Measurements from ENCODE around the gene KDM6A.
"Not testable (repeated sequence)": the region's sequence is repeated elsewhere in the genome, so short reads cannot be mapped to it uniquely, and the experiment has no call there.

The KDM6A gene

DNA sequence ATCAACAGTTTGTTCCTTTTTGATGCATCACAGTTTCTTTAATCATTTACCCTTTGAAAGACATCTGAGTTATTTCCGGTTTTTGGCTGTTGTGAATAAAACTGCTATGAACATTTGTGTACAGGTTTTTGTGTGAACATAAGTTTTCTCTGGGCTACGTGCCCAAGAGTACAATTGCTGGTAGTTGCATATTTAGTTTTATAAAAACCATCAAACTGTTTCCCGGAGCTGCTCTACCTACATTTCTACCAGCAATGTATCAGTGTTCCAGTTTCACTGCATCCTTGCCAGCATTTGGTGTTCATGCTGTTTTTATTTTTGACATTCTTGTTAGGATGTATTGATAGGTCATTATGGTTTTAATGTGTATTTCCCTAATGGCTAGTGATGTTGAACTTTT, 17.3 kb downstream of the KDM6A start:
- no peak for DNase-seq (ENCODE audit: low read depth)

DNA sequence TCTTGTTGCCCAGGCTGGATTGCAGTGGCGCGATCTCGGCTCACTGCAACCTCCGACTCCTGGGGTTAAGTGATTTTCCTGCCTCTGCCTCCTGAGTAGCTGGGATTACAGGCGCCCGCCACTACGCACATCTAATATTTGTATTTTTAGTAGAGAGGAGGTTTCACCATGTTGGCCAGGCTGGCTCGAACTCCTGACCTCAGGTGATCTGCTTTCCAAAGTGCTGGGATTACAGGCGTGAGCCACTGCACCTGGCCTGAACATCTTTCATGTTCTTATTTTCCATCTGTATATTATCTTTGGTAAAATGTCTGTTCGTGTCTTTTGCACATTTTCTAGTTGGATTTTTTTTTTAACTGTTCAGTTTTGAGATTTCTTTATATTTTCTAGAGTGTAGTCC, 17.7 kb downstream of the KDM6A start:
- DNase-seq (ENCODE audit: low read depth), result not testable (repeated sequence)

DNA sequence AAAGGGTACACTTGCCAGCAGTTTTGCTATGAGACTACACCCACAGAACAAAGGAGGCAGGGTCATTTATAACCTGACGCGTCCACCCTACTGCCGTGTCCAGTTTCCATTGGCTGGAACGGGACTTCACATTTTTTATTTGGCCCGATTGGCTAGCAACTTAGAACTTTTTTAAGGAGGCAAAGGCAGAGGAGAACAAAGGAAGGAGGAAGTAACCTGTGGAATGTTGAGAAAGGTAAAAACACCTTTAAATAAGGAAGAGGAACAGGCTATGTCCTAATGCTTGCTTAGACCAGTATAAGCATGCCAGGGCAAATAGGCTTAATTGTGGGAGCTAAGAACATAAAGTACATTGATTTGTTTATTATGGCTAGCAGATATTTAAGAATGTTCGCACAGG, 18.7 kb downstream of the KDM6A start:
- DNase-seq (ENCODE audit: low read depth), result no peak

DNA sequence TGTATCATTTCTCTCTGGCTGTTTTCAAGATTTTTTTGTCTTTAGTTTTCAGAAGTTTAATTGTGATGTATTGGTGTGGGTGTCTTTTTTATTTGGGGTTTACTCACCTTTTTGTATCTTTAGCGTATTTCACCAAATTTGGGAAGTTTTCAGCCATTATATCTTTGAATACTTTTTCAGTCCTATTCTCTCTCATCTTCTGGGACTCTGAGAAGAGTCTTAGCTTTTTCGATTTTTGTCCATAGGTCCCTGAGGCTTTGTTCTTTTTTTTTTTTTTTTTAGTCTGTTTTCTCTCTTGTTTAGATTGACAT, 23.8 kb downstream of the KDM6A start:
- no peak for DNase-seq (ENCODE audit: low read depth)

DNA sequence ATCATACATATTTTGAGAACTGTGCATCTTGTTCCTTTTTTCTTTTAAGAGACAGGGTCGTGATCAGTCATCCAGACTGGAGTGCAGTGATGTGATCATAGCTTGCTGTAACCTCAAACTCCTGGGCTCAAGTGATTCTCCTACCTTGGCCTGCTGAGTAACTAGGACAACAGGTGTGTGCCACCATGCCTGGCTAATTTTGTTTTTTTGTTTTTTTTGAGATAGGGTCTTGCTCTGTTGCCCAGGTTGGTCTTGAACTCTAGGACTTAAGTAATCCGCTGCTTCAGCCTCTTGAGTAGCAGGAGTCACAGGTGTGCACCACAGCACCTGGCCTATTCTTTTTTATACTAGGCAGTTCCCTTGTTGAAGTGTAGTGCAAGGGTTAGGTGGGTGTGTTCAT, 24.6 kb downstream of the KDM6A start:
- no peak for DNase-seq (ENCODE audit: low read depth)

DNA sequence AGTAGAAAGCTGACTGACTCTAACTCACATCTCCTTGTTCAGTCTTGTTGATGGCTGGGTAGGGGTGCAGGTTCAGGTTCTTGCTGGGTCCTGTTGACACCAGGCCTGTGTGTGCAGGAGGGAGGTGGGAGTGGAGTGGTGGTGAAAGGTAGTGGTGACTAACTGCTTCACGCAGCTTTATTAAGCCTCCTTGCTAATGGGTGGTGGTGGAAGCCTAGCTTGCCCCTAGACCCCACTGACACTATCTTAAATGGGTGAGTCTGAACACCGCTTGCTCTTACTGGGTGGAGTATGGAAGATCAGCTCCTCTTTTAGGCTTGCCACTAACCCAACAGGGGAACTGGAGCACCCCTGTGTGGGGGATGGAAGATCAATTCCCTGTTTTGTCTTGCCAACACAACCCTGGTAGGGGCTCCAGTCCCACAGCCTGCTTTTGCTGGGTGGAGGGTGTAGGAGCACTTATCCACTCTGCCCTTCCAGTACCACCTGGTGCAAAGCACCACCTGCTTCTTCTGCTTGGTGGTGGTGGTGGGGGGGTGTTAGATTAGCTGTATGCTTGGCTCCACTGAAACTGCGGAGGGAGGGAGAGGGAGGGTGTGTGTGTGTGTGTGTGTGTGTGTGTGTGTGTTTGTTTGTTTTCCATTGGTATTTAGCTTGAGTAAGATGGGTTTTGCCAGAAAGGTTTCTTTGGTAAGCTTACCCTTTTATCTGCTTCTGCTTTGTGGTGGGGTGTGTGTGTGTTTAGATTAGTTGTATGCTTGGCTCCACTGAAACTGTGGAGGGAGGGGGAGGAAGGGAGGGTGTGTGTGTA, 25.6 kb downstream of the KDM6A start:
- DNase-seq (ENCODE audit: low read depth), result no peak

DNA sequence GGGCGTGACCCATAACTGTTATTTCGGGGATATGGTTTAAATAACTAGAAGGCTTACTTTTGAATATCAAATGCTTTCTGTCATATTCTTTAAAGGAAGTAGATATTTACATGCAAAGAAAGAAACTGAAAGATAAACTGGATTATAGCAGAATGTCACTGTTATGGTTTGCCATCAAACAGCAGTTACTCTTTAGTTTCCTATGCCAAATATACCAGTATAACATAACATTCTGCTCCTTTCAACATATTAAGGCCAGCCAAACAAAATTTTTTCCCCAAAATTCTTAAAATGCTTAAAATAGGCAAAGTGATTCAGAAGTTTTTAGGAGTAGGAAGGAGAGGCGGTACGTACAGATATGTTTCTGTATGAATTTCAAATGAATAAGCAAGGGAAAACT, 27.0 kb downstream of the KDM6A start:
- no peak for DNase-seq (ENCODE audit: low read depth)

DNA sequence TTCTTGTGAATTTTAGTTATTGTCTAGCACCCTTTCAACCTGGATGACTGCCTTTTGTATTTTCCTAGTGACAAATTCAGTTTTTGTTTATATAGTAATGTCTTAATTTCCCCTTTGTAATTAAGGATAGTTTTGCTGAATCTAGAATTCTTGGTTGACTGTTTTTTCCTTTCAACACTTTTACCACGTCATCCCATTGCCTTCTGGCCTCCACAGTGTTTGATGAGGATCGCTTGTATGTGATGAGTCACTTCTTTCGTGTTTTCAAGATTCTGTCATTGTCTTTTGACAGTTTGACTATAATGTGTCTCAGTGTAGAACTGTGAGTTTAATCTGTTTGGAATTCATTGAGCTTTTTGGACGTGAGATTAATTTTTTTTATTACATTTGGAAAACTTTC, 30.1 kb downstream of the KDM6A start:
- DNase-seq (ENCODE audit: low read depth), result peak; percentile 75

DNA sequence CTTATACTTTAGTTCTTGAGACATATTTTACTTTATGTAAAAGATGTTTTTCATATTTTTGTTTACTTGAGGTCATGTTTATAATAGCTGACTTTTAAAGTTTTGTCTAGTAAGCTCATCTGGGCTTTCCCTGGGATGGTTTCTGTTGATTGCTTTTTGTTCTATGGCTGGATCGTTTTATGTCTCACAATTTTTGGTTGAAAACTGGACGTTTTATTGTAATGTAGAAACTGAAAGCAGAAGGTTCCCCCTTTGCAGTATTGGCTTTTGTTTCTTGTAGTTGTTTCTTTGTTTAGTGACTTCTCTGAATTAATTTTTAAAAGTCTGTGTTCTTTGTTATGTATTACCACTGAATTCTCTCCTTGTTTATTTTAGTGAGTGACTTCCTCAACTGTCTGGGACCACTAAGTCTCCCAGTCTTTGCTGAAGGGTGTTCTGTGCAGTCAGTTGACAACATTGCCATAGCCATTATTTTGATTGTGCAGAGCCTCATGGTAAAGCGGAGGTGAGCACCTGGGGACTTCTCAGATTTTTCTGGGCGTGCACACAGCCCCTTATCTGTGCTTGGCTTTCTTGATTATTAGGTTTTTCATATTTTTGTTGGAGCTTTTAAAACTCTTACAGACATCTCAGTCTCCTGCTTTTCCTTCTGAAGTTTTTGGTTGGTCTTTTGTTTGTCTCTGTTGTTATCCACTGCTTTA, 31.0 kb downstream of the KDM6A start:
- DNase-seq (ENCODE audit: low read depth), result no peak

DNA sequence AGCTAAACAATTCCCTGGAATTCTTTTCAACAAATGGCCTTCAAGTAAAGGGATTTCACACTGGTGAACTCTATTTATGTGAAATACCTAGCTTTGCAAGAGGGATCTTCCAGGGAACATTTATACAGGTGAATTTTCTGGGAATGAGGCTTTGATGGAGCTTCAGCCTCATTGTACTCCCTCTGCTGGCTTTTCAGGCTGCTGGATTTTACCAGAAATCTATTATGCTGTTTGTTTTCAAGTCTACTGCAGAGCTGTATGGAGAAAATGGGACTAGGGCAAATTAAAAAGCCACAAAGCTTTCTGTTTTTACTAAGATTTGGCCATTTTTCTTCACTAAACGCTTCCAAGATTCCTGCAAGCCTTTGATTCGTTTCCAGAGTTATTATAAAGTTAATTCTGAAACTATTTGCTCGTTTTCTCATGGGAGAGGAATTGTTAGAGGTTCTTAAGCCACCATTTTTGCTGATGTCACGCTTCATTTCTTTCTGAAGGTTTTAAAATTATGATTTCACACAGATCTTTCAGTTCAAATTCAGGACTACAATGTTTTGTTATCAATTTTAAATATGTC, 31.6 kb downstream of the KDM6A start:
- peak; percentile 15 for DNase-seq (ENCODE audit: low read depth)

DNA sequence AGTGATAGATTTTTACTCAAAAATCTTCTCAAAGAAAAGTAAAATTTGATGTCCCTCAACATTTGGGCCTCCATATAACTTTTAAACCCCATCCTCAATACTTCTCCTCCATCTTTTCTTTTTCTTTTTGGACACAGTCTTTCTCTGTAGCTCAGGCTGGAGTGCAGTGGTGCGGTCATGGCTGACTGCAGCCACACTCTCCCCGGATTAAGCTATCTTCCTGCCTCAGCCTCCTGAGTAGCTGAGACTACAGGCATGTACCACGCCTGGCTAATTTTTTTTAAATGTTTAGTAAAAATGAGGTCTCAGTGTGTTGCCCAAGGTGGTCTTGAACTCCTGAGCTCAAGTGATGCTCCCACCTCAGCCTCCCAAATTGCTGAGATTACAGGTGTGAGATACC, 33.1 kb downstream of the KDM6A start:
- DNase-seq (ENCODE audit: low read depth), result no peak

DNA sequence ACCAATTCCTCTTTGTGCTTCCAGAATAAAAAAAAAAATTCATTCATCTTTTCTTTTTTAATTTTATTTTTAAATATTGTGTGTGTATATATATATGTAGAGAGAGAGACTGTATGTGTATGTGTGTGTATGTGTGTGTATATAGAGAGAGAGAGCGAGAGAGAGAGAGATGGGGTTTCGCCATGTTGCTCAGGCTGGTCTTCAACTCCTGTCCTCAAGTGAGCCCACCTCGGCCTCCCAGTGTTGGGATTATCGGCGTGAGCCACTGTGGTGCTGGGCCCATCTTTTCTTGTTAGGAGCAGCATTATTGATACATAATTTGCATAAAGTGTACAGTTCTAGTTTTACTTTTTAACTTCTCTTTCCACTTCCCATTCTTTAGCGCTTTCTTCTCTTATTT, 33.6 kb downstream of the KDM6A start:
- no peak for DNase-seq (ENCODE audit: low read depth)

DNA sequence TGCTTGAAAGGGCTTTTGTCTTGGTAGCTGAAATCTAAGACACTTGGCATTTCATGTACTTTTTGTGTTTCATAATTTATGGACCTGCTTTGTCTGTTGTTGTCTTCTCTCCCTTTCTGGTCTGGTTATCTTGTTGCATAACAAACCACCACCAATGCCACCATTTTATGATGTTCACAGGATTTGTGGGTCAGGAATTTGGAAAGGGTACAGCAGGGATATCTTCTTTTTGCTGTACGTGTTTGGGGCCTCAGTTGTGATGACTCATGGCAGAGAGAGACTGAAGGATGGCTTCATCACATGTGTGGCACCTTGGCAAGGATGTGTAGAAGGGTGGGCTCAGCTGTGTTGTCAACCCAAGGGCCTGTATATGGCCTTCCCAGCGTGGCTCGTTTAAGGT, 35.2 kb downstream of the KDM6A start:
- DNase-seq (ENCODE audit: low read depth), result peak; percentile 37

DNA sequence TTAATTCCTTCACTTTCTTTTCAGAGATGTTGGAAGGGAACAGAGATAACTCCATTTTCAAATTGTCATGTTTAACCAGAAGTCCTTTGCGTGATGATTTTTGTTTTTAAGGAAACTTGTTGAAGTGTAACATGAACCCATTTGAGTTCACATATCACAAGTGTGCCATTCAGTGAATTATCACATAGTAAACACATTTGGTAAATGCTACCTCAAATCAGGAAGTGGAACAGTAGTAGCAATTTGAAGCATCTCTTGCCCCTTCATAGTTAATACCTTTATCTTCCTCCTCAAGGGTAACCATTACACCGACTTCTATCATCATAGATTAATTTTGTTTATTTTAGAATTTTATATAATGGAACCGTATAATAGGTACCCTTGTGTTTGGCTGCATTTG, 35.8 kb downstream of the KDM6A start:
- DNase-seq (ENCODE audit: low read depth), result no peak

DNA sequence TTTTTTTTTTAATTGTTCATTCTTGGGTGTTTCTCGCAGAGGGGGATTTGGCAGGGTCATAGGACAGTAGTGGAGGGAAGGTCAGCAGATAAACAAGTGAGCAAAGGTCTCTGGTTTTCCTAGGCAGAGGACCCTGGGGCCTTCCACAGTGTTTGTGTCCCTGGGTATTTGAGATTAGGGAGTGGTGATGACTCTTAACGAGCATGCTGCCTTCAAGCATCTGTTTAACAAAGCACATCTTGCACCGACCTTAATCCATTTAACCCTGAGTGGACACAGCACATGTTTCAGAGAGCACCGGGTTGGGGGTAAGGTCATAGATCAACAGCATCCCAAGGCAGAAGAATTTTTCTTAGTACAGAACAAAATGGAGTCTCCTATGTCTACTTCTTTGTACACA, 37.5 kb downstream of the KDM6A start:
- not testable (repeated sequence) for DNase-seq (ENCODE audit: low read depth)

DNA sequence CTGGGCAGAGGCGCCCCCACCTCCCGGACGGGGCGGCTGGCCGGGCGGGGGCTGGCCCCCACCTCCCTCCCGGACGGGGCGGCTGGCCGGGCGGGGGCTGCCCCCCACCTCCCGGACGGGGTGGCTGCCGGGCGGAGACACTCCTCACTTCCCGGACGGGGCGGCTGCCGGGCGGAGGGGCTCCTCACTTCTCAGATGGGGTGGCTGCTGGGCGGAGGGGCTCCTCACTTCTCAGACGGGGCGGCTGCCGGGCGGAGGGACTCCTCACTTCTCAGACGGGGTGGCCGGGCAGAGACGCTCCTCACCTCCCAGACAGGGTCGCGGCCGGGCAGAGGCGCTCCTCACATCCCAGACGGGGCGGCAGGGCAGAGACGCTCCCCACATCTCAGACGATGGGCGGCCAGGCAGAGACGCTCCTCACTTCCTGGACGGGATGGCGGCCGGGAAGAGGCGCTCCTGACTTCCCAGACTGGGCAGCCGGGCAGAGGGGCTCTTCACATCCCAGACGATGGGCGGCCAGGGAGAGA, 38.1 kb downstream of the KDM6A start:
- not testable (repeated sequence) for DNase-seq (ENCODE audit: low read depth)

DNA sequence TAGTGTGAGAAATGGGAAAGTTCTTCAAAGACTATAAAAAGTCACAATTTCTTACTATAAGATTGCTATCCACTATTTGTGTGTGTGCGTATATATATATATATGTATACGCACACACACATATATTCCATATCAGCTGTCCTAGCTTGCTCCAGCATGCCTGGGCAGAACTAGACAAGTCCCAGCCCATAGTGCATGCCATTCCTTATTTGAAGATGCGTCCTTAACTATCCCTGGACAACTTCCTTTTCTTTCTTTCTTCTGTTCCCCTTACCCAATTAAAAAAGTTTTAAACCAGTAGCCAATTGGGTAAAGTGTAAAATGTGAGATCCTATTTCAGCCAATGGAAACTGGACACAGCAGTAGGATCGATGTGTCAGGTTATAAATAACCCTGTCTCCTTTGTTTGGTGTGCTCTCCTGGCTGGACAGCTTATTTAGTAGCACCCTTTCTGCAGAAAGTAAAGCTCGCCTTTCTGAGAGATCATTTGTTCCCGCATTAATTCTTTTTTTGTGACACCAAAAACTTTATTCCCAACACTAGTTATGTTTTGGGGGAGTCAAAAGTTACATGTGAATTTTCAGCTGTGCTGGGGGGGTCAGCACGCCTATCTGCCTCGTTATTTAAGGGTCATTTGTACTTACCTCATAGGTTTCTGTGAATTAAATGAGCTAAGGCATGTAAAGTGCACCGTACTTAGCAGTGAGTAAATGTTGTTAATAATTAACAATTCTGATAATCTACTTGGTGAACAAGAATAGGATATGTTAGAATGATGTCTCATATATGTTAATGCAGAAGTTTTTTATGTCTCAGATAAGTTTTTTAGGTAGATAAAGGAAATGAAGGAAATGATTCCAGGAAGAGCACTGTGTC, 40.9 kb downstream of the KDM6A start:
- DNase-seq (ENCODE audit: low read depth), result no peak

DNA sequence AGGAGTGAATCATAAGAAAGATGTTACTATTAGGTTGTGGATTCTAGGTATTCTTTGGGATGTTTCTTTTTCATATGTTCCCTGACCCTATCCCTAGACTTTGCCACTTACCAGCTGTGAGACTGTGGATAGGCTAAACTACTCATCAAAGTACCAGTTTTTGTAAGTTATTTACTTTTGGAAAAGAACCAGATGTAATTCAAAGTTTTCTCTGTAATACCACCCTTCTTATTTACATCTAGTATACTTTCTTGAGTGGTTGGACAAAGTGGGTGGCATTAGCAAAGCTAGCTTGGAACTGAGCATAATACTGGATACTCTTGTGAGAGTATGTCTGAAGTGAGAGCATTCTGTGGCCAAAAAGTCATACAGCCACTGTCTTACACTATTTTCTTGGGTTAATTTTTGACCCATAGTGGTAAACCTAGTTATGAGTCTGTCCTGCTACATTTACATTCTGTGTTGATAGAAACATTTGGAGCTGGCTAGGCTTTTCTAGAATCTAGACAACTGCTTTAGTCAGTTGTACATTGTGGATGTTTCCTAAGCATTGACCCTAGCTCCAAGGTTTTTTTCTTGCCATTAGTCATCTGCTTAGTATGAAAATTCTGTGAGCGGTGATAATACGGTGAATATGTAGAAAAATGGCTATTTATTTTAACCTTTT, 41.7 kb downstream of the KDM6A start:
- no peak for DNase-seq (ENCODE audit: low read depth)

DNA sequence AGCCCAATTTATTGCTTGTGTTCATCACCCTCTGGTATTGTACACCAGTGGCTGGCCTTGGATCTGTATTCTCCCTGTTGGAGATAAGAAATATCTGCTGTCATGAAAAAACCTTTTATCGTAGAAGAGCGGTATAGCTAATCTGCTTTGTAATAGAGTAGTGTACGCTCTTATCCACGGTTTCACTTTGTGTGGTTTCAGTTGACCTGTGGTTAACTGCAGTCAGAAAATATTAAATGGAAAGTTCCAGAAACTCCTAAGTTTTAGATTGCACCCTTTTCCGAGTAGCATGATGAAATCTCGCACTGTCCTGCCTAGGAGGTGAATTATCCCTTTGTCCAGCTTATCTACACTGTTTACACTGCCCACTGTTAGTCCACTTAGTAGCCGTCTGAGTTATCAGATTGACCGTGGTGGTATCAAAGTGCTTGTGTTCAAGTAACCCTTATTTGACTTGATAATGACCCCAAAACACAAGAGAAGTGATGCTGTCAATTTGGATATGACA, 42.4 kb downstream of the KDM6A start:
- DNase-seq (ENCODE audit: low read depth), result no peak

DNA sequence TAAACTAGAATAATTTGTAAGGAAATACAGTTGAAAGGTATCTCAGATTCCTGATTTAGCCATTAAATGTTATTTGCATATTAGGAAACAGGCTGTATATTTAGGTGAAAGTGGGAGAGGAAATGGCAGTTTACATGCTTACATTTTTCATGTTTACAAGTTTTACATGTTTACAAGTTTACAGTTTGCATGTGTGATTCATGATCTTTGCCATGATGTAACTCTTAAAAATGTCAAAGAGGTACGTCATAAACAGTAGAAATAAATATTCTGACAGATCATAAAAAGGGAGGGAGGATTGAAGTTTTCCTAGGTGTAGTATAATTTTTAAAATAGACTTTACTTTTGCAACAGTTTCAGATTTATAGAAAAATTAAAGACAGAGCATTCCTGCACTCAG, 45.7 kb downstream of the KDM6A start:
- no peak for DNase-seq (ENCODE audit: low read depth)

DNA sequence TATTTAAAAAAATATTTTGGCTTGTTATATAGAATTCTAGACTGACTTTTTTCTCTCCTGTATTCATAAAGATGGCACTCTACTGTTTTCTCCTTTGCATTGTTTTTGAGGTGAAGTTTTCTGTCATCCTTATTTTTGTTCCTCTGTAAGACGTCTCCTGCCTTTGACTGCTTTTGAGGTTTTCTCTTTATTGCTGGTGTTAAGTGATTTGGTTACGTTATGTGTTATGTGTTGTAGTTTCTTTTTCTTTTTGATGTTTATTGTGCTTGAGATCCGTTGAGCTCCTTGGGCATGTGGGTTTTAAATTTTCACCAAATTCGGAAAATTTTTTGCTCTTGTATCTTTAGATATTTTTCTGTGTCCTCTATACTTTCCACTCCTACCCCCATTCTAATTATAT, 50.0 kb downstream of the KDM6A start:
- no peak for DNase-seq (ENCODE audit: low read depth)

DNA sequence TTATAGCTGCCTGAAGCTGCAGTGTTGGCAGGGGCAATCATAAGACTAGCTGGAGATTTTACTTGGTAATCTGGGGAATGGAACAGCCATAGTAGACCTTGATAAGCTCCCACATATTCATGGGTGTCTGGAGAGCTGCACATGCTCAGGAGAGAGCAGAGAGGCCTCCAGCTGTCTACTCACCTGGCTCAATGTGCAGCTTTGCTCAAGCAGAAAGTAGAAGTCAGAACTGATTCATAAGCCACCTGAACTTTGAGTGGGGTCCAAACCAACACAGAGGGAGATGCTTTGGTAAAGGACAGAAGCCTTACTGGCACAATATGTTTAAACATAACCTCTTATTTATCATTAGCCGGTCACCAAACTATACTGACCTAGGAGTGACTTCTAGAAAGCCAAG, 54.4 kb downstream of the KDM6A start:
- no peak for DNase-seq (ENCODE audit: low read depth)

All from GM04504 (cell line).